GM19043 (cell line): Measurements from ENCODE around the gene HMGXB4.

ENCODE experiments used
- ATAC-seq: cut with Tn5 transposase; IDR thresholded peaks from one replicate; pipeline ENCODE4 v1.9.1; 2021; ENCODE audit warnings: low read depth; ENCODE audit not compliant: unreplicated experiment

HMGXB4 gene

GRCh38 chr22:35324762-35325161 is 67.5 kb downstream of the HMGXB4 start:
- no peak for ATAC-seq

GRCh38 chr22:35325209-35325608 is 67.9 kb downstream of the HMGXB4 start:
- no peak for ATAC-seq

- no peak for ATAC-seq
Observed at GRCh38 chr22:35326854-35327562, 69.7 kb downstream of the HMGXB4 start.

GRCh38 chr22:35327690-35328471 is 70.6 kb downstream of the HMGXB4 start:
- ATAC-seq: no peak

- no peak for ATAC-seq
Observed at GRCh38 chr22:35328472-35328885, 71.2 kb downstream of the HMGXB4 start.

- ATAC-seq: no peak
Observed at GRCh38 chr22:35329114-35329847, 72.0 kb downstream of the HMGXB4 start.

GRCh38 chr22:35330258-35330861 is 73.1 kb downstream of the HMGXB4 start:
- ATAC-seq: no peak

- no peak for ATAC-seq
Observed at GRCh38 chr22:35332278-35332677, 75.0 kb downstream of the HMGXB4 start.

GRCh38 chr22:35333220-35333619 is 75.9 kb downstream of the HMGXB4 start:
- no peak for ATAC-seq

GRCh38 chr22:35334004-35334403 is 76.7 kb downstream of the HMGXB4 start:
- ATAC-seq: no peak

- no peak for ATAC-seq
Observed at GRCh38 chr22:35335468-35335867, 78.2 kb downstream of the HMGXB4 start.

- ATAC-seq: no peak
Observed at GRCh38 chr22:35335936-35336781, 78.9 kb downstream of the HMGXB4 start.

GRCh38 chr22:35337932-35338331 is 80.6 kb downstream of the HMGXB4 start:
- ATAC-seq: no peak

- ATAC-seq: no peak
Observed at GRCh38 chr22:35341090-35341874, 84.0 kb downstream of the HMGXB4 start.

GRCh38 chr22:35342390-35342789 is 85.1 kb downstream of the HMGXB4 start:
- ATAC-seq: no peak

GRCh38 chr22:35343664-35344550 is 86.6 kb downstream of the HMGXB4 start:
- no peak for ATAC-seq

- no peak for ATAC-seq
Observed at GRCh38 chr22:35344956-35345690, 87.8 kb downstream of the HMGXB4 start.
